Stimulated activated CD8-positive, alpha-beta memory T cell treated with anti-CD3 and anti-CD28 coated beads, Interleukin-2, amount 100 ng/mL, for 48 hours (primary cell): ENCODE data around the gene TNFRSF25.

Experiments used
- DNase-seq, 2 donors: peaks; one replicate each; pipeline ENCODE4 v3.0.0-alpha.2; 2020; ENCODE audit warnings: low read depth in 2 of 2

Gene TNFRSF25

GRCh38 chr1:6487804-6488484 lies 22.0 kb upstream of the TNFRSF25 start:
- DNase-seq: no peak

- peak; percentile 77 to 82 for DNase-seq
These were observed 20.5 kb upstream of the TNFRSF25 start for GRCh38 chr1:6486433-6487011.

- no peak for DNase-seq
These were observed 19.5 kb upstream of the TNFRSF25 start for GRCh38 chr1:6485168-6486101.

GRCh38 chr1:6484826-6485167 lies 18.8 kb upstream of the TNFRSF25 start:
- no peak for DNase-seq

GRCh38 chr1:6483761-6484117 lies 17.8 kb upstream of the TNFRSF25 start:
- no peak for DNase-seq

- DNase-seq: no peak
These were observed 17.2 kb upstream of the TNFRSF25 start for GRCh38 chr1:6483017-6483760.

GRCh38 chr1:6481820-6482219 lies 15.8 kb upstream of the TNFRSF25 start:
- no peak for DNase-seq

GRCh38 chr1:6477039-6477820 lies 11.3 kb upstream of the TNFRSF25 start:
- no peak for DNase-seq

- no peak for DNase-seq
These were observed 10.5 kb upstream of the TNFRSF25 start for GRCh38 chr1:6476483-6476882.

GRCh38 chr1:6475381-6476133 lies 9.6 kb upstream of the TNFRSF25 start:
- DNase-seq: peak in 1 of 2 donors; percentile 66

GRCh38 chr1:6474815-6475282 lies 8.9 kb upstream of the TNFRSF25 start:
- DNase-seq: no peak

GRCh38 chr1:6473974-6474814 lies 8.2 kb upstream of the TNFRSF25 start:
- DNase-seq: no peak

- DNase-seq: no peak
These were observed 7.2 kb upstream of the TNFRSF25 start for GRCh38 chr1:6473156-6473555.

- DNase-seq: no peak
These were observed 6.4 kb upstream of the TNFRSF25 start for GRCh38 chr1:6472391-6472790.

- no peak for DNase-seq
These were observed 6.0 kb upstream of the TNFRSF25 start for GRCh38 chr1:6471970-6472368.

- no peak for DNase-seq
These were observed 5.4 kb upstream of the TNFRSF25 start for GRCh38 chr1:6471086-6471969.

- DNase-seq: no peak
These were observed 4.4 kb upstream of the TNFRSF25 start for GRCh38 chr1:6470132-6471085.
